HG03432 (cell line): Measurements from ENCODE around the gene PHLPP1.
"Not testable (repeated sequence)": the region's sequence is repeated elsewhere in the genome, so short reads cannot be mapped to it uniquely, and the experiment has no call there.

Source experiments
- ATAC-seq: cut with Tn5 transposase; IDR thresholded peaks from one replicate; pipeline ENCODE4 v1.9.1; 2021; ENCODE audit warnings: mild to moderate bottlenecking, moderate library complexity; ENCODE audit not compliant: unreplicated experiment

Gene PHLPP1

DNA sequence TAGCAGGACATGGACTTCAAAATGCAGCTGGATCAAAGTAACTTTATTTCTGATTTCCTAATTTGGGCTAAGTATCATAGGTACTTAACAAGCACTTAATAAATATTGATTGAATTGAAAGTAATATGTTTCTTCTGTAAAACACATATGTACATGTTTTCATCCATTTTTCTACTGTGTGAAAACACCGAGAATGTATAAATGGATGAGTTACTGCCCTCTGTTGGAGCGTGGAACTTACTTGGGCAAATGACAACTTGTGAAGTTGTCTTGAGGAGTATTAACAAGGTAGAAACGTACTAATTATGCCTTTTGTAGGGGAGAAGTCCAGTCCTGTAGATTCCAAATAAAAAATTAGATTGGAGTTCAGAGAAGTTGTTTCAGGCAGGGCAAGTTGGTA lies 87.2 kb downstream of the PHLPP1 start:
- ATAC-seq: no peak

DNA sequence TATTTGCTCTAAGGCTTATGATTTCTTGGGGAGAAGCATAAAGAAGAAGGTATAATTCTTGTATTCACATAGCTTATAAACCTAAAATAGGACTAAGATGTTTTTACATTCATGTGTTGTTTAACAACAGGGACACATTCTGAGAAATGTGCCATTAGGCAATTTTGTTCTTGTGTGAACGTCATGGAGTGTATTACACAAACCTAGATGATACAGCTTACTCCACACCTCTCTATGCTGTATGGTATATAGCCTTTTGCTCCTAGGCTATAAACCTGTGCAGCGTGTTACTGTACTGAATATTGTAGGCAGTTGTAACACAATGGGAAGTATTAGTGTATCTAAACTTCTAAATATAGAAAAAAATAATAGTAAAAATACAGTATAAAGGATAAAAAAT lies 92.1 kb downstream of the PHLPP1 start:
- no peak for ATAC-seq

DNA sequence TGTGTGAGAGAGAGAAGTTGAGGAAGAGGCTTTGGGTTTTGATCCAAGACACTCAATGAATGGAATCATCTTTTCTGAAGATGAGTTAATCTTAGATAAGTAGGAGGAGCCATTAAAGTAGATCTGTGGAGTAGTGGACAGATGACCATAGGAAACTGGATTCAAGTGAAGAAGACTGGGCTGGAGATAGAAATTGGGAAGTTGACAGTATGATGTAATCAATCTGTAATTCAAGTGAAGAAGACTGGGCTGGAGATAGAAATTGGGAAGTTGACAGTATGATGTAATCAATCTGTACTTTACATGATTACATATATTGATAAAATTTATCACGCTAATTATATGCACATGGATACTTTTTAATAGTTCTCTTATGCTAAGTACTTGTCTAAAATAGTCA lies 92.8 kb downstream of the PHLPP1 start:
- no peak for ATAC-seq

DNA sequence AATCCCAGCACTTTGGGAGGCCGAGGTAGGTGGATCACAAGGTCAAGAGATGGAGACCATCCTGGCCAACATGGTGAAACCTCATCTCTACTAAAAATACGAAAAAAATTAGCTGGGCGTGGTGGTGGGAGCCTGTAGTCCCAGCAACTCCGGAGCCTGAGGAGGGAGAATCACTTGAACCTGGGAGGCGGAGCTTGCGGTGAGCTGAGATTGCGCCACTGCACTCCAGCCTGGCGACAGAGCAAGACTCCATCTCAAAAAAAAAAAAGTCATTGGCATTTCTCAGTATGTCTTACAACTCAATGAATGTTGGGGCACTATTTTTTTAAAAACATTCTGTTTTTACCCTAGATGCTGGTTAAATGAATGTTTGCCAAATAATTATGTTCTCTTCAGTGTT lies 94.1 kb downstream of the PHLPP1 start:
- ATAC-seq: not testable (repeated sequence)

DNA sequence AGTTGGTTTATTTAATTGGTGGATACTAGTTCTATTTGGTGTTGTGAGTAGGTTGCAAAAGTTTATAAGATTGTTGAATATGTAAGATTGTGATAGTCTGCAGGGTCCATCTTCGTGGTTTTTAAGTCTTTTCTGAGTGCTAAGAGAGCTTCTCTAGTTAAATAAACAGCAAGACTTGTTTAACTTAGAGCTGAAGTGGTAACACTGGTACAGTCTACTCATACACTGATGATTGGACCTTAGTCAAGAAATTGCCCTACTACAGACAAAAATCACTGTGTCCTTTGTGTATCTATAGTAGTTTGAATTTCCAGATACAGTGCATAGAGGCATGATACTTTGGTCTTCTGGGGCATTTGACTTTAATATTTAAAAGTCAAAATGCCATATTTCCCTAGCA lies 94.6 kb downstream of the PHLPP1 start:
- ATAC-seq: no peak

DNA sequence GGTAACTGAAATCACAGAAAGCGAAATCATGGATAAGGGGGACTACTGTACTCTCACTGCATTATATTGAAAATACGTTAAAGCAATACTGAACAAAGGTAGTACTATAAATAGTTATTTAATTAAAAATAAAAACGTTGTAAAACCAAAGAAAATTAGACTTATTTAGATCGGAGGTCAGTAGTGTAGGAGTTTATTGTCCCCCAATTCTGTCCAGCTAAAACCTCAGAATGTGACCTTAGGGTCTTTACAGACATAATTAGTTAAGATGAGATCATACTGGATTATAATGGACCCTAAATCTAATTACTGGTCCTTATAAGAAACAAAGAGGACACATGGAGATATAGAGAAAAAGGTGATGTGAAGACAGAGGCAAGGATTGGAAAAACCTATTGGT lies 95.3 kb downstream of the PHLPP1 start:
- no peak for ATAC-seq

DNA sequence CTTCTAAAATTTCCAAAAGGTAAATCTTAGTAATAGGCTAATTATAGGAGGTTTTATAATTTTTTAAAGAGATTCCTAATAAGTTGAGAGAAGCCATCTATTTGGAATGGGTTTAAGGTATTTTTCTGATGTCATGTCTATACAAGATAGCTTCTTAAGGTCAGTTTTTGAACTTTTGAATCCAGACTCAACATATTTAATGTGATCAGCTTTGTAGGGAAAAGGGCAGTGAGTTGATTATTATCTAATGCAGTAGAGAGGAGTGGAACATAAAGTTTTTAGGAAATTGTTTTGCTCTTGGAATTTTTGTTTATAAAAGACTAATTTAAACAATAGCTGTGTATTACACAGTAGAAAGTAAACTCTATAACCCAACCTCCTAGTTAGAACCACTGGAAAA lies 96.3 kb downstream of the PHLPP1 start:
- ATAC-seq: no peak

DNA sequence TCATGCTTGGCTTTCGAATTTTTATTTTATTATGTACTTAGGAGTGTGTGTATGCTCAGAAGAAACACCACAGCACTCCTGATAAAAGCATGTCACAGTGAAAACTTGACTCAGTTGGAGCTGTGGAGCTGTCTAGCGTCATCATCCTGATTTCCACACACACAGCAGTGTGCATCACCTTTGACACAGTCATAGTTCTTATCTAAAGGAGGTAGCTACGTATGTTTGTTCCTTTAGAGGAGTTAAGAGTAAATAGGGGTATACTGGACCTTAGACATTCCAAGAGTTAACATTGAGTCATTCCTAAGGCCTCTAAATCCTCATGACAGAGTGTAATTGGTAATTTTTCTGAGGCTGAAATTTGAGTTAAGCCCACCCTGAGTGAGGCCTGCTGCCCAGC lies 96.9 kb downstream of the PHLPP1 start:
- no peak for ATAC-seq

DNA sequence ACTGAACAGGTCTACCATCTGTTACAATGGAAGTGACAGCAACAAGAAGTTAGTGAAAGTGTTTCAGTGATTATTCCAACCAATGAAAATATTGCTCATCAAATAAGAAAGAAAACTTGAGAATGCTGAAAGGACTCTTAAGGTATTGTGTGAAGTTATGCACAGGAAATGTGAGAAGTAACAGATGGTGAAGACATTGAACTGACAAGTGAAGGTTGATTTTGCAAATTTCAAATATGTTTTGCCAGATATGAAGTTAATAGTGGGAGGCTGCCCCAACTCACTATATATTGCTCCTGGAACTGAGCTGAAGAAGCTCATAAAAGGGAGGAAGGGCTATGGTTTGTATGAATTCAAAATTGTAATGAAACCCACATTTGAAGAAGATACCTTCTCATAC lies 97.5 kb downstream of the PHLPP1 start:
- ATAC-seq: no peak

DNA sequence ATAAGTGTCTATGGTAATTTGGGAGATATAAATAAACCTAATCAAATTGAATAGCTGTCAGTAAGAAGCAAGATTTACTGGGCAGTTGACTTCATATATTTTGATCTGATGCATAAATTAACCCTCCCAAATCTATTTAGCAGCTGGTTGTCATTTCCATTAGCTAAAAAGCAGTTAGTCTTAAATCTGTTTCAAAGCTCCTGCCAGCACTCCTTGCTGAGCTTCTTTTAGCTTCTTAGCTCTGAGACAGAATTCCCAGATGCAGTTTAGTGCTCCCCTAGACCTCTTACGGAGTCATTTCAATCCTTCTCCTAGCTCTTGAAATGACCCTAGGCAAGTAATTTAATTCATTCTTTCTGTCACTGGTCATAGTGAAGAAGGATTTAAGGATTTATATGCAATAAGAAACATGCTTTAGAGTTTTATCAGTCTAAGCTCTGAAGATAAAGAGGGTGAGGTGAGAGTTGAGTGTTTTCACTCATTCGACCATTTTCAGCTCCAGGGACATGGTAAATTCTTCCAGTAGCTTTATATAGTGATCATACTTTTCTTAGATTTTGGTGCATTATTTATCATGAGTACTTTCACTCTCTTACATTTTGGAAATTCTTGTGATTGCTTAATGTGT lies 98.9 kb downstream of the PHLPP1 start:
- ATAC-seq: no peak

DNA sequence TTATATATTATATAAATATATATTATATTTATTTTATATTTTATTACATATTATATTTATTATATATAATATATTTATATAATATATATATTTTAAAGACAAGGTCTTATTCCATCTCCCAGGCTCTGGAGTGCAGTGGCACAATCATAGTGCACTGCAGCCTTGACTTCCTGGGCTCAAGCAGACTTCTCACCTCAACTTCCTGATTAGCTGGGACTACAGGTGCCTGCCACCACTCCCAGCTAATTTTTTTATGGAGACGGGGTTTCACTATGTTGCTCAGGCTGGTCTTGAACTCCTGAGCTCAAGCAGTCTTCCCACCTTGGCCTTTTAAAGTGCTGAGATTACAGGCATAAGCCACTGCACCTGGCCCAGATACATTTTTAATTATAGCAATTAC lies 110.0 kb downstream of the PHLPP1 start:
- ATAC-seq: no peak

DNA sequence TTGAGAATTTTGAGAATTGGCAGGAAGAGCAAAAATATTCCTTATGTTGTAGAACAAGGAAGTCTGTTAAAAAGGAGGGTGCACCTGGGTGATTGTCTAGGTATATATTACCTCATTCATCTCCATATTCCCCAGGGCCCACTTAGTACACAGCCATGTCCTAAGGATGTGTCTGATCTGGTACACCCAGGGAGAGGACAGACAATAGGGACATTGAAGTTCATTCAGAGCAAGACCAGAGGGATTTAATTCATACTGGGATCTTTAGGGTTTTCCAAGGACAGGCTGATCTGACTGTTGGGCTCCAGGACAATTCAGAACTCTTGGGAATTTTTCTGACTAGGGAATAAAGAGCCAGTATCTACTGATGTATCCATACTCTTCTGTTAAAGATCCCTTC lies 112.1 kb downstream of the PHLPP1 start:
- no peak for ATAC-seq

DNA sequence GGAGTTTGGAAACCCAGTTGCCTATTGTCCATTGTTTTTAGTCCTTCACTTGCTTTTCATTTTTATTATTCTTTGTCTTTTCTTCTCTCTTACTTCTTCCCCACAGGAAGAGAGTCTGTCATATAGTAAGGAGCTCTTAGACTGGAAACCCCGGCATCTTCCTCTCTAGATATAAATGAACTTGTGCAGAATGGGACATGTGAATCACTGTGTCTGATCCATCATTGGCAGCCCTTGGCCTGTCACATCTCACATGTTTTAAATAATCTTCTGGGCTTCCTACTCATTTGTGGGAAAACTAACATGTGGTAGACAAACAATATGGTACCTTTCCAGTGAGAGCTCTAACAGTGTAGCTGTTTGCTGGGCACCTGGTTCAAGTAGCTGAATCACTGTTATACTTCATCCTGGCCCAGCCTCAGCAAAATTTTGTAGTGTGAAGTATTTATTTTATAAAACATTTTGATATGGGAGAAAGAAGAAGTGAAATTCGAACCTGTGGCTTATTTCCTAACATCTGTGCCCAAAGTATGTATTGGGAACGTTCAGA lies 112.8 kb downstream of the PHLPP1 start:
- ATAC-seq: no peak

DNA sequence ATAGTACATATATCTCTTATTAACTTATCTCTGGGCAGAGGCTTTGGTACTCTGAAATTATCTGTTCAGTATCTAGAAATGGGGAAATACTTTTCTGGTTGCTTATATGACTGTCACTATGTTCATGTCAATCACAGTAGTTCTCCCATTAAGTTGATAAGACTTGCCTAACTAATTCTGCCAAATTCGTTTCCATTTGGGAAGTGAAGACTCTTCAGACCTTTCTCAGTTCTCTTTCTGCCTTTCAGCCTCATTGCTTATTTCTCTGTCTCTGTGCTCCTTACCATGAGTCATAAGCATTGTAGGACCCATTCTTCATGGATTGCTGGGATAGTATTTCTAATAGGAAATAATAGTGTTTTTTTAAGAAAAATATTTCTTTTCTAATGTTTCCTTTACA lies 113.5 kb downstream of the PHLPP1 start:
- ATAC-seq: no peak

DNA sequence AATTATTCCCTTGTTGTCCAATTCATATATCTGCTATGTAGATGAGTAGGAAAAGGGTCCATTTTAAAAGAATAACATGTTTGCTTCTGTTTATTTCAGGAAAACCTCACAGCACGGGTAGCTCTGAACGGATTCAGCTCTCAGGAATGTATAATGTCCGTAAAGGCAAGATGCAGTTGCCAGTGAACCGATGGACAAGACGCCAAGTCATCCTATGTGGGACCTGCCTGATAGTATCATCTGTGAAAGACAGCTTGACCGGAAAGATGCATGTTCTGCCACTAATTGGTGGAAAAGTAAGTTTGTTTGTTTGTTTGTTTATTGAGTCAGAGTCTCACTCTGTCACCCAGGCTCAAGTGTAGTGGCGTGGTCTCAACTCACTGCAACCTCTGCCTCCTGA lies 114.6 kb downstream of the PHLPP1 start:
- no peak for ATAC-seq

DNA sequence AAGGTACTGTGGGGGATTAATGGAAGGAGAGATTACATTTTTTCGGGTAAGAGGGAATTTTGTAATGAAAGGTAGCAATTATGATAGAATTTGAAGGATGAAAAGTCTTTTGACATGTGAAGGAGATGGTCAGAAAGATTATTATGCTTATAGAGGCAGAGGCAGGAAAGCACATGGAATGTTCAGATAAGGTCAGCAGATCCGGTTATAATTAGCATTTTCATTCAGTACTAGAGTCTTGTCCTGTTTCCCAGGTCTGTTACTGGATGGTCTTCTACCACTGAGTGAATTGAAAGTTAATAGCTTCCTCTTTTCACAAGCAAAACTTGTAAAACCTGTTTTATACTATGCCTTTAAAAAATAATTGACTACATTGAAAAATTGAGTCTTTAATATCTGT lies 116.9 kb downstream of the PHLPP1 start:
- peak; percentile 43 for ATAC-seq

DNA sequence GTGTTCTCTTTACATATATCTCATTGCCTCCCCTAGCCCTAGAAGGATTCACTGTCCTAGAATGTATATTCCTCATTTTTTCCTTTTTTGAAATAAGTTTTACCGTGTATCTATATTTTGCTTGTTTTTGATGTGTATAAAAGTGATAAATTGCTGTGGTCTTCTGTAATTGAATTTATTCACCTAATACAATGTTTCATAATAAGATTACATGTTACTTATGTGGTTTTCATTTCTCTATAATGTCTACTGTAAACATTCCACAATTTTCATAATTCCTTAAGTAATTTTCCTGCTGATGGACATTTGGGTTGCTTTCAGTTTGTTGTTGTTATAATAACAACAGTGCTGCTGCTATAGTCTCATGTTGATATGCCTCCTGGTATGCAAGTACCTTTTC lies 118.2 kb downstream of the PHLPP1 start:
- no peak for ATAC-seq

DNA sequence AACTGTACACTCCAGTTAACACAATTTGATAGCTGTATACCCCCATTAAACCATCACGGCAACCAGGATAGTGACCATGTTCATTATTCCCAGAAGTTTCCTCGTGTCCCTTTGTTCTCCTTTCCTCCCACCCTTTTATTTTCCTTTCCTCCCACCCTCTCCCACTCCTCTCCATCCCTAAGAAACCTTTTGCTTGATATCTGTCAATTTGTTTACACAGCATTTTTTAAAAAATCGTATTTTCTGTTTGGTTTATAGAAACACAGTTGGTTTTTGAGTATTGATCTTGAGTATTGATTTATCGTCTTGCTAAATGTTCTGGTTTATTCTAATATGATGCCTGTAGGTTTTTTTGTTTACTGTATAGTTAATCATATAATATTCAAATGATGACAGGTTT lies 119.4 kb downstream of the PHLPP1 start:
- no peak for ATAC-seq

DNA sequence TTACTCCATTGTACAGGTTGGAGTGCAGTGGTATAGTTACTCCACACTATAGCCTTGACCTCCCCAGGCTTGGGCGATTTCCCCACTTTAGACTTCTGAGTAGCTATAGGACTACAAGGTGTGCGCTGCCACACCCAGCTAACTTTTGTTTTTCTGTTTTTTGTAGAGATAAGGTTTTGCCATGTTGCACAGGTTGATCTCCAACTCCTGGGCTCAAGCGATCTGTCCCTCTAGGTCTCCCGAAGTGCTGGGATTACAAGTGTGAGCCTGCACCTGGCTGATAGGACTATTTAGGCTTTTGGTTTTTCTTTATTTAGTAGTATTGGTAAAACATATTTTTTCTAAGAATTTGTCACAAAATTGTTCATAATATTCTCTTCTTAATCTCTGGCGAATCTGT lies 121.7 kb downstream of the PHLPP1 start:
- no peak for ATAC-seq

DNA sequence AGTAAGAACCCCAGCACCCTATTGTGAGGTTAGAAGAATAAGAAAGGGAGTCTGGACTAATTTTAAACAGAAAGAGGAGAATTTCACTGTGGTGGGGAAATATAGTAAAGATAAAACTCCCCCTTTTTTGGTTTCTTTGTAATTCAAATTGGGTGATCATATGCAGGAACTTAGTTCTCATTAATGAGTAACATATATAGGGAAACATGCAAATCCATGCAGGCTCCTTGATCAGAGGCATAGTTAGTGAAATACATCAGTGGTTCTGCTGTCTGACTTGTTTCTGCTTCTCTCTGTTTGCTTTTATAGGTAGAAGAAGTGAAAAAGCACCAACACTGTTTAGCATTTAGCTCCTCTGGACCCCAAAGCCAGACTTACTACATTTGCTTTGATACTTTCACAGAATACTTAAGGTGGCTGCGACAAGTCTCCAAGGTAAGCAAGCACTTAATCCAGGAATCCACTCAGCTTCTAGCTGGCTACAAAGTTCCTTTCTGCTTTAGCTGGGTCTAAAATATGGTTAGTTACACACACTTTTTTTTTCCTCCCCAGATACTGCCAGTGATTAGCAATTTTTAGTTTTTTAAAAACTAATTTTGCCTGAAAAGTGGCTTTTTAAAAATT lies 123.2 kb downstream of the PHLPP1 start:
- ATAC-seq: peak; percentile 80

DNA sequence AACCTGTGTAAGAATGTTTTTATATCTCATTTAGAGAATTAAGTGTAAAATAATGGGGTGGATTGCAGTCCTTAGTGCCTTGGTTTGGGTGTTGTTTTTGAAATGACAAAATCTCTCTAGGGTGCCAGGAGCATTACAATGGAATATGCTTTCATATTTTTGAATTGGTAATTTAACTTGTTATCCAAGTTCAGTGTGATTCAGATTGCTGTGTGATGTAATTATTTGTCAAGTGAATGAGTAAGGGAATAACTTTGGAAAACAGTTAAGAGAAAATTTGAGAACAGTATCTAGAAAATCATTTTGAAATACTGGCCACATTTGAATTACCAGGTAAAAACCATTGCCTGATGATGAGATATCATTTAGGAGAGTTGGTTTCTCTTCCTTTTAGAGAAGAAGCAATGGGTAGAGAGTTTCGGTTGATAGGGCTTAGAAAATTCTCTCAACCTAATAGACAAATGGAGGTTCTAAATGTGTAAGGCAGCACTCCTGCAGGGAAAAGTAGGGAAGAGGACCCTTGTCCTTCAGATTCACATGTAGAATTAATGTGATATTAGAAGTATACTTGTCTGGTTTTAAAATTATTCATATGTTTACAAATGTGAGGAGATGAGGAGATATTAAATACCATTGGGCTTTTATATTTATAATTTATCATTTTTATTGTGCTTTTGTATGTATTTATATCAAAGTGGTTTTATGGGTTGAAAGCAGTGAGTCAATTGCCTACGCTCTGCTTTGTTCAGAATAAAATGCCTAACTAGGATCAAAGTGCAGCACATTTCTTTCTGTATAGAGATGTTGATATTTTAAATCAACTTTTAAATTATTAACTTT lies 124.8 kb downstream of the PHLPP1 start:
- peak; percentile 33 for ATAC-seq

DNA sequence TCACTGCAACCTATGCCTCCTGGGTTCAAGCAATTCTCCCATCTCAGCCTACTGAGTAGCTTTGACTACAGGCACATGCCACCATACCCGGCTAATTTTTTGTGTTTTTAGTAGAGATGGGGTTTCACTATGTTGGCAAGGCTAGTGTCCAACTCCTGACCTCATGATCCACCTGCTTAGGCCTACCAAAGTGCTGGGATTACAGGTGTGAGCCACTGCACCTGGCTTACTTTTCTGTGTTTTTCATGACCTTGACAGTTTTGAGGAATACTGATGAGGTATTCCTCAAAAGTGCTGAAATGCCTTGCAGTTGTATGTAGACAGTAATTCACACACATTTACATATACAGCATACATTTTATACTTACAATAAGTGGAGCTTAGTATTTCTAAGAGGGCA lies 126.1 kb downstream of the PHLPP1 start:
- no peak for ATAC-seq
